DOHH2 (cell line): ENCODE results near the gene ZNF211.

ENCODE experiments used
- H3F3A ChIP-seq: fragments of 200-600 bp; sonication (generic), shearing (Covaris generic); 2 replicates; pipeline ENCODE4 v1.6.0; 2016; ENCODE audit warnings: antibody characterized with exemption, mild to moderate bottlenecking; ENCODE audit not compliant: control insufficient read depth, insufficient read depth
- H3K27ac ChIP-seq: fragments of 200-600 bp; sonication (generic); 2 replicates; pipeline ENCODE4 v1.5.1; 2014; ENCODE audit warnings: low read depth, mild to moderate bottlenecking, low read length, moderate library complexity
- H3K27me3 ChIP-seq: fragments of 200-600 bp; sonication (generic); 2 replicates; pipeline ENCODE4 v1.6.1; 2014; ENCODE audit warnings: mild to moderate bottlenecking, low read length, mixed read lengths; ENCODE audit not compliant: control insufficient read depth
- H3K36me3 ChIP-seq: fragments of 200-600 bp; sonication (generic); 2 replicates; pipeline ENCODE4 v1.6.1; 2014; ENCODE audit warnings: mild to moderate bottlenecking, low read length, moderate library complexity, mixed read lengths; ENCODE audit not compliant: control insufficient read depth
- H3K4me1 ChIP-seq: fragments of 200-600 bp; sonication (generic); 2 replicates; pipeline ENCODE4 v1.6.1; 2014; ENCODE audit warnings: mild to moderate bottlenecking, low read length, mixed read lengths; ENCODE audit not compliant: control insufficient read depth
- H3K4me2 ChIP-seq: fragments of 200-600 bp; sonication (generic); 2 replicates; pipeline ENCODE4 v1.6.0; 2014; ENCODE audit warnings: mild to moderate bottlenecking, low read length, moderate library complexity
- H3K4me3 ChIP-seq: fragments of 200-600 bp; sonication (generic); 2 replicates; pipeline ENCODE4 v1.5.1; 2014; ENCODE audit warnings: mild to moderate bottlenecking, low read length, mixed read lengths
- H3K79me2 ChIP-seq: fragments of 200-600 bp; sonication (generic); 2 replicates; pipeline ENCODE4 v1.6.1; 2014; ENCODE audit warnings: mild to moderate bottlenecking, low read length, mixed read lengths; ENCODE audit not compliant: control insufficient read depth
- H3K9me2 ChIP-seq: fragments of 200-600 bp; sonication (generic); replicated peaks from 2 replicates; pipeline ENCODE4 v1.6.1; 2014; ENCODE audit warnings: mild to moderate bottlenecking, low read length, mixed read lengths; ENCODE audit not compliant: control insufficient read depth
- H3K9me3 ChIP-seq: fragments of 200-600 bp; sonication (generic); 2 replicates; pipeline ENCODE4 v1.6.1; 2014; ENCODE audit warnings: antibody characterized with exemption, low read length, mixed read lengths; ENCODE audit not compliant: control insufficient read depth, insufficient read depth
- H4K20me1 ChIP-seq: fragments of 200-600 bp; sonication (generic); 2 replicates; pipeline ENCODE4 v1.6.0; 2014; ENCODE audit warnings: low read depth, mild to moderate bottlenecking, antibody characterized with exemption, low read length, moderate library complexity; ENCODE audit not compliant: control insufficient read depth, insufficient read depth
- CTCF ChIP-seq: fragments of 200-600 bp; sonication (generic); IDR thresholded peaks from one replicate; pipeline ENCODE4 v1.5.1; 2014; ENCODE audit warnings: antibody characterized with exemption, mild to moderate bottlenecking, low read depth, low read length; ENCODE audit not compliant: poor library complexity, severe bottlenecking
- EZH2phosphoT487 ChIP-seq: fragments of 200-600 bp; sonication (generic); IDR thresholded peaks from 2 replicates; pipeline ENCODE4 v1.6.1; 2017; ENCODE audit warnings: borderline replicate concordance, mild to moderate bottlenecking, antibody characterized with exemption, low read length, moderate library complexity, mixed read lengths

The ZNF211 gene

GRCh38 chr19:57672466-57672865 is 39.5 kb downstream of the ZNF211 start:
- no peak for TF ChIP-seq CTCF
- TF ChIP-seq EZH2phosphoT487: no peak
- Histone ChIP-seq H3K4me3 (no peak overlapping the region), H3K4me2 (no peak overlapping the region)

GRCh38 chr19:57675881-57676280 is 42.9 kb downstream of the ZNF211 start:
- Histone ChIP-seq H4K20me1 (no peaks in the 10 kb centered on the region), H3F3A (no peaks in the 10 kb centered on the region), H3K9me3 (peaks cover 11% of the 10 kb centered on the region), H3K27me3 (no peaks in the 10 kb centered on the region), H3K4me2 (no peak overlapping the region), H3K4me1 (no peaks in the 10 kb centered on the region), H3K9me2 (no peaks in the 10 kb centered on the region), H3K27ac (no peak overlapping the region), H3K79me2 (no peaks in the 10 kb centered on the region), H3K36me3 (no peaks in the 10 kb centered on the region), H3K4me3 (no peak overlapping the region)
- TF ChIP-seq EZH2phosphoT487 (no peak), CTCF (no peak)

More at GRCh38 chr19:57672466-57672865, 39.5 kb downstream of the ZNF211 start:
- no peaks in the 10 kb centered on the region for H3K36me3 ChIP-seq
- no peaks in the 10 kb centered on the region for H3F3A ChIP-seq
- no peaks in the 10 kb centered on the region for H3K27me3 ChIP-seq
- H3K9me3 ChIP-seq: peaks cover 4% of the 10 kb centered on the region; the same call in 1 of the 2 replicates
- H4K20me1 ChIP-seq: no peaks in the 10 kb centered on the region
- H3K79me2 ChIP-seq: no peaks in the 10 kb centered on the region
- no peak overlapping the region for H3K27ac ChIP-seq
- no peaks in the 10 kb centered on the region for H3K9me2 ChIP-seq
- H3K4me1 ChIP-seq: no peaks in the 10 kb centered on the region

GRCh38 chr19:57682226-57682766 is 49.3 kb downstream of the ZNF211 start:
- peaks cover 60% of the 10 kb centered on the region for H3K9me3 ChIP-seq
- peaks cover 51% of the 10 kb centered on the region for H3K79me2 ChIP-seq
- no peaks in the 10 kb centered on the region for H3F3A ChIP-seq
- no peaks in the 10 kb centered on the region for H4K20me1 ChIP-seq
- H3K36me3 ChIP-seq: peaks cover 53% of the 10 kb centered on the region
- H3K27ac ChIP-seq: peak overlapping the region; percentile 36
- peak overlapping the region; percentile 84 for H3K4me2 ChIP-seq
- no peaks in the 10 kb centered on the region for H3K27me3 ChIP-seq
- H3K9me2 ChIP-seq: no peaks in the 10 kb centered on the region
- H3K4me3 ChIP-seq: peak overlapping the region; percentile 99
- H3K4me1 ChIP-seq: peaks cover 13% of the 10 kb centered on the region
- no peak for TF ChIP-seq CTCF
- no peak for TF ChIP-seq EZH2phosphoT487

- H3K9me3 ChIP-seq: peaks cover 74% of the 10 kb centered on the region
- TF ChIP-seq CTCF (no peak), EZH2phosphoT487 (no peak)
- no peaks in the 10 kb centered on the region for H3K9me2 ChIP-seq
These were observed 53.8 kb downstream of the ZNF211 start for GRCh38 chr19:57686727-57687126.

More at GRCh38 chr19:57686727-57687126, 53.8 kb downstream of the ZNF211 start:
- H3K27me3 ChIP-seq: no peaks in the 10 kb centered on the region
- H3K27ac ChIP-seq: no peak overlapping the region
- H3K4me1 ChIP-seq: peaks cover 13% of the 10 kb centered on the region
- H3K36me3 ChIP-seq: peaks cover 77% of the 10 kb centered on the region
- H3K4me2 ChIP-seq: no peak overlapping the region
- H4K20me1 ChIP-seq: no peaks in the 10 kb centered on the region
- no peak overlapping the region for H3K4me3 ChIP-seq
- H3K79me2 ChIP-seq: peaks cover 74% of the 10 kb centered on the region
- H3F3A ChIP-seq: no peaks in the 10 kb centered on the region
